Stimulated activated naive CD4-positive, alpha-beta T cell (primary cell): ENCODE data around the gene PLA2G2A.

Experiments used
- DNase-seq, 6 experiments: peaks; one replicate each; lab custom pipeline; 2025; lab: John Stamatoyannopoulos, UW

PLA2G2A gene

GRCh38 chr1:19926296-19927129 lies 52.9 kb downstream of the PLA2G2A start:
- no peak for DNase-seq
